ENCODE measurements around the gene TNXB.
"Not testable (repeated sequence)": the region's sequence is repeated elsewhere in the genome, so short reads cannot be mapped to it uniquely, and the experiment has no call there.

DNA sequence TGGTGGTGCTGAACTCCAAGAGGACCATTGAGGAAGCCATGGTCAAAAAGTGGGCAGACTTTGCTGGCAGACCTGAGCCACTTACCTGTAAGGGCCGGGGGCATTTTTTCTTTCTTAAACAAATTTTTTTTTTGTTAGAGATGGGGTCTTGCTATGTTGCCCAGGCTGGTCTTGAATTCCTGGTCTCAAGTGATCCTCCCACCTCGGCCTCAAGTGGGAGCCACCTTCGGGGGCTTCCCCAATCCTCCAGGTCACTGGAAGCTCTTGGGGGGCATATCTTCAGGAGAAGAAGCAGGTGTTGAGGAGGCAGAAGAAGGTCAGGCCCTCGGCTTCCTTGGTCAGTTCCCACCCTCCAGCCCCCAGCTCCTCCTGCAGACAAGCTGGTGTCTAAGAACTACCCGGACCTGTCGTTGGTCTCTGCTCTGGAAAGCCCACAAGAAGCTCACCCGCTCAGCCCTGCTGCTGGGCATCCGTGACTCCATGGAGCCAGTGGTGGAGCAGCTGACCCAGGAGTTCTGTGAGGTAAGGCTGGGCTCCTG lies 103.1 kb downstream of the TNXB start:
- TF ChIP-seq CTCF (IDR thresholded peaks at IDR 0.05; ENCODE audit: poor library complexity, severe bottlenecking); EP300 (conservative IDR thresholded peaks at IDR 0.05; ENCODE audit: poor library complexity, severe bottlenecking); POLR2AphosphoS5 (IDR thresholded peaks at IDR 0.05); EZH2 (IDR thresholded peaks at IDR 0.05; ENCODE audit: borderline replicate concordance, insufficient read depth, low read length, poor library complexity, severe bottlenecking); TAF1 (IDR thresholded peaks at IDR 0.05; ENCODE audit: low read depth); MXI1 (conservative IDR thresholded peaks at IDR 0.05; ENCODE audit: poor library complexity, severe bottlenecking); SMC3 (conservative IDR thresholded peaks at IDR 0.05; ENCODE audit: poor library complexity): not testable (repeated sequence)
- TF ChIP-seq, protein P1, sequence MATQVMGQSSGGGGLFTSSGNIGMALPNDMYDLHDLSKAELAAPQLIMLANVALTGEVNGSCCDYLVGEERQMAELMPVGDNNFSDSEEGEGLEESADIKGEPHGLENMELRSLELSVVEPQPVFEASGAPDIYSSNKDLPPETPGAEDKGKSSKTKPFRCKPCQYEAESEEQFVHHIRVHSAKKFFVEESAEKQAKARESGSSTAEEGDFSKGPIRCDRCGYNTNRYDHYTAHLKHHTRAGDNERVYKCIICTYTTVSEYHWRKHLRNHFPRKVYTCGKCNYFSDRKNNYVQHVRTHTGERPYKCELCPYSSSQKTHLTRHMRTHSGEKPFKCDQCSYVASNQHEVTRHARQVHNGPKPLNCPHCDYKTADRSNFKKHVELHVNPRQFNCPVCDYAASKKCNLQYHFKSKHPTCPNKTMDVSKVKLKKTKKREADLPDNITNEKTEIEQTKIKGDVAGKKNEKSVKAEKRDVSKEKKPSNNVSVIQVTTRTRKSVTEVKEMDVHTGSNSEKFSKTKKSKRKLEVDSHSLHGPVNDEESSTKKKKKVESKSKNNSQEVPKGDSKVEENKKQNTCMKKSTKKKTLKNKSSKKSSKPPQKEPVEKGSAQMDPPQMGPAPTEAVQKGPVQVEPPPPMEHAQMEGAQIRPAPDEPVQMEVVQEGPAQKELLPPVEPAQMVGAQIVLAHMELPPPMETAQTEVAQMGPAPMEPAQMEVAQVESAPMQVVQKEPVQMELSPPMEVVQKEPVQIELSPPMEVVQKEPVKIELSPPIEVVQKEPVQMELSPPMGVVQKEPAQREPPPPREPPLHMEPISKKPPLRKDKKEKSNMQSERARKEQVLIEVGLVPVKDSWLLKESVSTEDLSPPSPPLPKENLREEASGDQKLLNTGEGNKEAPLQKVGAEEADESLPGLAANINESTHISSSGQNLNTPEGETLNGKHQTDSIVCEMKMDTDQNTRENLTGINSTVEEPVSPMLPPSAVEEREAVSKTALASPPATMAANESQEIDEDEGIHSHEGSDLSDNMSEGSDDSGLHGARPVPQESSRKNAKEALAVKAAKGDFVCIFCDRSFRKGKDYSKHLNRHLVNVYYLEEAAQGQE (IDR thresholded peaks at IDR 0.05; ENCODE audit: borderline replicate concordance) = not testable (repeated sequence)

All from neural cell (in vitro differentiated cells).